Activated CD4-positive, alpha-beta T cell treated with anti-CD3 and anti-CD28 coated beads for 36 hours (primary cell): Measurements from ENCODE around the gene IGDCC3. TPM values are rescaled to one million over a fixed set of nuclear protein-coding genes. Genes with fewer than 3 reads are reported as not detected.
"Not testable (repeated sequence)": the region's sequence is repeated elsewhere in the genome, so short reads cannot be mapped to it uniquely, and the experiment has no call there.

ENCODE experiments used
- ATAC-seq: fragments of 200-7000 bp; cut with Tn5 transposase; one replicate; pipeline ENCODE4 v1.10.0; 2021; ENCODE audit warnings: mild to moderate bottlenecking, moderate library complexity
- CTCF ChIA-PET: fragments of 350-600 bp; sonication (Branson Sonifier 250); formaldehyde crosslinking; loops from one replicate; lab custom pipeline; 2021; ENCODE audit warnings: antibody characterized with exemption; lab: Charles Lee
- POLR2A ChIA-PET: fragments of 350-600 bp; sonication (Branson Sonifier 250); formaldehyde crosslinking; loops from one replicate; lab custom pipeline; 2021; ENCODE audit warnings: antibody characterized with exemption, inconsistent platforms; lab: Charles Lee
- DNase-seq: peaks from one replicate; pipeline ENCODE4 v3.0.0-alpha.2; 2020
- H3K27ac Mint-ChIP-seq: one replicate; pipeline ENCODE4 v1.8.0; 2021; ENCODE audit warnings: mixed read lengths
- H3K27me3 Mint-ChIP-seq: one replicate; pipeline ENCODE4 v1.8.0; 2021; ENCODE audit warnings: mixed read lengths
- H3K36me3 Mint-ChIP-seq: one replicate; pipeline ENCODE4 v1.8.0; 2021; ENCODE audit warnings: low read depth, mixed read lengths
- H3K4me1 Mint-ChIP-seq: one replicate; pipeline ENCODE4 v1.8.0; 2021; ENCODE audit warnings: mixed read lengths
- H3K4me3 Mint-ChIP-seq: one replicate; pipeline ENCODE4 v1.8.0; 2021; ENCODE audit warnings: mild to moderate bottlenecking, moderate library complexity, mixed read lengths
- H3K9me3 Mint-ChIP-seq: one replicate; pipeline ENCODE4 v1.8.0; 2021; ENCODE audit warnings: low read depth, mixed read lengths
- intact Hi-C, 2 experiments: fragments of 100-400 bp; cut with DNase I in 1 of 2; cut with micrococcal nuclease in 1 of 2; formaldehyde crosslinking; loops; one replicate each; pipeline versions ENCODE4 v1.14.2 to v1.15.1; 2022 to 2024; cut with DNase I, micrococcal nuclease
- total RNA-seq, 2 experiments: library from RNA; stranded (reverse); gene quantifications; one replicate each; pipeline ENCODE4 v1.2.3, GENCODE V29; 2021

IGDCC3 gene
- total RNA-seq, 2 experiments from 2014 or later: not detected

- intact Hi-C loops: no loop called here
- CTCF ChIA-PET: interaction anchor here (1.7 to 2.7 kb wide), 2 partner anchors 10 to 19 kb away, joined by 9 read pairs; no protein-coding TSS in a partner anchor
- Mint-ChIP-seq H3K27ac (no peak overlapping the region), H3K9me3 (no peaks in the 10 kb centered on the region), H3K4me3 (no peak overlapping the region), H3K27me3 (peaks cover 24% of the 10 kb centered on the region), H3K36me3 (no peaks in the 10 kb centered on the region), H3K4me1 (peaks cover 3% of the 10 kb centered on the region)
- POLR2A ChIA-PET: no interaction called here
- DNase-seq (no peak), ATAC-seq (no peak)
These were observed 26.5 kb upstream of the IGDCC3 start for GRCh38 chr15:65404186-65404872.

DNA sequence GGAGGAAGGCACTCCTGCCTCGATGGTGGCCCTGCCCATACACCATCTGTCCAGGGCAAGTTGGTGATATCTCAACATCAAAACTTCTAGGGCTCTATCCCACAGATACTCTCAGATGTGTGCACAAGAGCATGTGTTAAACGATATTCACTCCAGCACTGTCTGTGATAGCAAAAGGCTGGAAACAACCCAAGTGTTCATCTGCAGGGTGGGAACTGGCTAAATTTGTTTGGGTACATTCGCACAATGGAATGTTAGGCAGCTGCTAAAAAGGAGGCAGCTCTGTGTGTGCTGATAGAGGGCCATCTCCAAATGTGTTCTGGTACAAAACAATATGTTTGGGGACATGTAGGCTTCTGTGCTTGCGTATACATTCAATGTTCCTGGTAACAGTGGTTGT lies 25.2 kb upstream of the IGDCC3 start:
- peaks cover 23% of the 10 kb centered on the region for H3K27me3 Mint-ChIP-seq
- no peak for ATAC-seq
- CTCF ChIA-PET: interaction anchor here (0.6 to 1.2 kb wide), 3 partner anchors 10 to 82 kb away, joined by 3 to 4 read pairs (median 3); no protein-coding TSS in a partner anchor
- H3K4me3 Mint-ChIP-seq: no peak overlapping the region
- no peak for DNase-seq
- POLR2A ChIA-PET: no interaction called here
- H3K9me3 Mint-ChIP-seq: no peaks in the 10 kb centered on the region
- no peak overlapping the region for H3K27ac Mint-ChIP-seq
- intact Hi-C loops: no loop called here
- no peaks in the 10 kb centered on the region for H3K4me1 Mint-ChIP-seq
- no peaks in the 10 kb centered on the region for H3K36me3 Mint-ChIP-seq

GRCh38 chr15:65401611-65402240 lies 23.9 kb upstream of the IGDCC3 start:
- ATAC-seq: no peak
- Mint-ChIP-seq H3K4me3 (no peak overlapping the region), H3K4me1 (no peaks in the 10 kb centered on the region), H3K36me3 (no peaks in the 10 kb centered on the region), H3K9me3 (no peaks in the 10 kb centered on the region), H3K27me3 (peaks cover 34% of the 10 kb centered on the region), H3K27ac (no peak overlapping the region)
- CTCF ChIA-PET: interaction anchor here (0.5 to 2.0 kb wide), 10 partner anchors 11 to 249 kb away, joined by 3 to 8 read pairs (median 3); no protein-coding TSS in a partner anchor
- POLR2A ChIA-PET: interaction anchor here (0.6 kb wide), 1 partner anchor 147 kb away, joined by 4 read pairs; no protein-coding TSS in a partner anchor
- intact Hi-C loops: loop anchor here in 1 of 2 experiments (1.0 to 2.0 kb wide), 2 partner anchors 17 to 83 kb away; no protein-coding TSS in a partner anchor
- DNase-seq: no peak

DNA sequence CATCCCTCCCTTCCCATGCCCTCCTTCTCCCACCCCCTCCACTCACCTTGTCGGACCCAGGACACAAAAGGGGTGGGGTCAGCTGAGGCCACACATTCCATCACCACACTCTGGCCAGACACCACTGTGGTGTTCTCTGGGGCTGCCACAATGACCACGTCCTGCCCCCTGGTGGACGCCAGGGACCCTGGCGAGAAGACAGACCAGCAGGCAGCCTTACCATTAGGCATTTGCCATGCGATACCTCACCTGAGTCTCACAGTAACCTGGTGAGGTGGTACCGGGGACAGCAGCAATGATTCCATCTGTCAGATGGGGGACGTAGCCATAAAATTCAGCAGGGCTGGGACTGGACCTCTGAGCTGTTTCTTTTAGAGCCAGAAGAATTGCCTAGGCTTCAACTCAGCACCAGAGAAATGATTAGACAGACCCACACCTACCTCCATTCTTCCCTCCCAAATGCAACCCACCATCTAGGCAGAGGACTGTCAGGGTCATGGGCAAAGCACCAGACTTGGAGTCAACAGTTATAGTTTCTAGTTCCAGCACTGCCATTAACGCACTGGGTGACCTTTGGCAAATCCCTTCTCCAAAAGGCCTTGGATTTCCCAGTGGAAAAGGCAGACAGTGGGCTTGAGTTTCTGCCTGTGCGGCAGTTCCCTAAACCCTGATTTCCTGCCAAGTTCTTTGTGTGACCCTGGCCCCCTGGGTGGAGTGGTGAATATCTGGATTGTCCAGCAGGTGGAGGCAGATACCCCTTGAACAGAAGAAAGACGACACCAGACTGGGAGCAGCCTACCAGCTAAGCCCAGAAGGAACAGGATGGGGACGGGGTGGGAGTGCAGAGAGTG lies 23.2 kb upstream of the IGDCC3 start:
- Mint-ChIP-seq H3K4me3 (no peak overlapping the region), H3K27ac (no peak overlapping the region), H3K36me3 (no peaks in the 10 kb centered on the region), H3K4me1 (peaks cover 5% of the 10 kb centered on the region), H3K9me3 (no peaks in the 10 kb centered on the region), H3K27me3 (peaks cover 41% of the 10 kb centered on the region)
- ChIA-PET POLR2A (no interaction called here), CTCF (interaction anchor here (0.6 to 2.0 kb wide), 13 partner anchors 10 to 248 kb away, joined by 3 to 8 read pairs (median 3); no protein-coding TSS in a partner anchor)
- intact Hi-C loops: loop anchor here (1.0 to 2.0 kb wide), 2 partner anchors 16 to 83 kb away; no protein-coding TSS in a partner anchor
- peak; percentile 87 for ATAC-seq
- peak; percentile 74 for DNase-seq

DNA sequence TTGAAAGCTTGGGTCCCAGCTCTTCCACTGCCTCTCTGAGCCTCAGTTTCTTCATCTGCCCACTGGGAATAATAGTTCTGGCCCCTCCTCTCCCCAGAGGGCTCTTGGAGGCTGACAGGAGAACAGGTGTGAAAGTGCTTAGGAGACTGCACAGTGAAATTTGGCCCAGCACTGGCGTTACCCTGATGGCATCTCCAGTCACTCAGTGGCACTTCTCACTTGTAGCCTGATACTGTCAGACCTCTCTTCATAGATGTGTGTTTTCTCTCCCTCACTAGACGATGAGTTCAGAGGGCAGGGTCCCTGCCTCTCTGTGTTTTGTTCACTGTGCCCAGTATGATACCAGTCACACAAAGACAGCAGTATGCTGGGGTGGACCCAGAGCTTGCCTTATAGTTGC lies 22.2 kb upstream of the IGDCC3 start:
- no peak for ATAC-seq
- intact Hi-C loops: loop anchor here (1.0 to 2.0 kb wide), 2 partner anchors 15 to 82 kb away; no protein-coding TSS in a partner anchor
- H3K27me3 Mint-ChIP-seq: peaks cover 47% of the 10 kb centered on the region
- no peaks in the 10 kb centered on the region for H3K36me3 Mint-ChIP-seq
- no peak overlapping the region for H3K27ac Mint-ChIP-seq
- H3K4me1 Mint-ChIP-seq: peaks cover 5% of the 10 kb centered on the region
- DNase-seq: no peak
- H3K4me3 Mint-ChIP-seq: no peak overlapping the region
- ChIA-PET POLR2A (no interaction called here), CTCF (interaction anchor here (0.6 to 2.0 kb wide), 13 partner anchors 15 to 301 kb away, joined by 3 to 8 read pairs (median 3); no protein-coding TSS in a partner anchor)
- H3K9me3 Mint-ChIP-seq: no peaks in the 10 kb centered on the region

DNA sequence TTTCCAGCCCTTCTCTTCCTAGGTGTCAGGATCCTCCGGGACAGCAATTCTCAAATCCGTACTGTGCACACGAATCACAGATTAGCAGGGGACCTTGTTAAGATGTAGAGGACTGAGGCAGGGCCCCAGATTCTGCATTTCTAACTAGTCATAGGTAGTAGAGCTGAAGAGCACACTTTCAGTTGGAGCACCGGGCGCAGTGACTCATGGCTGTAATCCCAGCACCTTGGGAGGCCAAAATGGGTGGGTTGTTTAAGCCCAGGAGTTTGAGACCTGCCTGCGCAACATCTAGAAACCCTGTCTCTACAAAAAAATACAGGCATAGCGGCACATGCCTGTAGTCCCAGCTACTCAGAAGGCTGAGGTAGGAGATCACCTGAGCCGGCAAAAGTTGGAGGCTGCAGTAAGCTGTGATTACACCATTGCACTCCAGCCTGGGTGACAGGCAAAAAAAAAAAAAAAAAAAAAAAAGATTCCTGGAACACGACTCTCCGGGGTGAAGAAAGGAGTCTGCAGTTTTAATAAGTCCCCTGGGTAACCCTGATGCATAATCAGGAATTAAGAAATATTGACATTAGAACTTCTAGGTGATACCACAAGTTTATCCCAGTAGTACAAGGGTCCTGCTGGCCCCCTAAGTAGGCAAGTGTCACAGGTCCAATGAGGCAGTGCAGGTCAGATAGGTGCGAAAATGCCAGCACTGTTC lies 21.4 kb upstream of the IGDCC3 start:
- no peak overlapping the region for H3K4me3 Mint-ChIP-seq
- no peak overlapping the region for H3K27ac Mint-ChIP-seq
- no peaks in the 10 kb centered on the region for H3K36me3 Mint-ChIP-seq
- H3K27me3 Mint-ChIP-seq: peaks cover 51% of the 10 kb centered on the region
- intact Hi-C loops: no loop called here
- H3K9me3 Mint-ChIP-seq: no peaks in the 10 kb centered on the region
- DNase-seq (no peak), ATAC-seq (no peak)
- ChIA-PET CTCF (interaction anchor here (0.6 to 2.0 kb wide), 9 partner anchors 14 to 496 kb away, joined by 3 to 8 read pairs (median 3); no protein-coding TSS in a partner anchor), POLR2A (no interaction called here)
- H3K4me1 Mint-ChIP-seq: peaks cover 5% of the 10 kb centered on the region

DNA sequence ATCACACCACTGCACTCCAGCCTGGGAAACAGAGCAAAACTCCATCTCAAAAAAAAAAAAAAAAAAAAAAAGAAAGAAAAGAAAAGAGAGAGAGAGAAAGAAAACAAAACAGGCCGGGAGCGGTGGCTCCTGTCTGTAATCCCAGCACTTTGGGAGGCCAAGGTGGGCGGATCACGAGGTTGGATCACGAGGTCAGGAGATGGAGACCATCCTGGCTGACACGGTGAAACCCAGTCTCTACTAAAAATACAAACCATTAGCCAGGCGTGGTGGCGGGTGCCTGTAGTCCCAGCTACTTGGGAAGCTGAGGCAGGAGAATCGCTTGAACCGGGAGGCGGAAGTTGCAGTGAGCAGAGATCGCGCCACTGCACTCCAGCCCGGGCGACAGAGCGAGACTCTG lies 20.7 kb upstream of the IGDCC3 start:
- ATAC-seq, H3K27ac Mint-ChIP-seq, H3K9me3 Mint-ChIP-seq, H3K4me3 Mint-ChIP-seq, intact Hi-C loops, H3K36me3 Mint-ChIP-seq, H3K4me1 Mint-ChIP-seq, POLR2A ChIA-PET, DNase-seq: not testable (repeated sequence)
- CTCF ChIA-PET: interaction anchor here (0.6 to 1.7 kb wide), 4 partner anchors 13 to 495 kb away, joined by 3 to 5 read pairs (median 4); no protein-coding TSS in a partner anchor
- H3K27me3 Mint-ChIP-seq: peaks cover 57% of the 10 kb centered on the region

- Mint-ChIP-seq H3K27ac (no peak overlapping the region), H3K4me1 (peaks cover 5% of the 10 kb centered on the region), H3K36me3 (no peaks in the 10 kb centered on the region), H3K9me3 (no peaks in the 10 kb centered on the region), H3K4me3 (no peak overlapping the region), H3K27me3 (peaks cover 56% of the 10 kb centered on the region)
- ChIA-PET POLR2A (no interaction called here), CTCF (interaction anchor here (0.6 to 1.5 kb wide), 5 partner anchors 9 to 520 kb away, joined by 3 to 5 read pairs (median 4); no protein-coding TSS in a partner anchor)
- intact Hi-C loops: no loop called here
- no peak for DNase-seq
- no peak for ATAC-seq
These were observed 19.1 kb upstream of the IGDCC3 start for GRCh38 chr15:65396965-65397317.

DNA sequence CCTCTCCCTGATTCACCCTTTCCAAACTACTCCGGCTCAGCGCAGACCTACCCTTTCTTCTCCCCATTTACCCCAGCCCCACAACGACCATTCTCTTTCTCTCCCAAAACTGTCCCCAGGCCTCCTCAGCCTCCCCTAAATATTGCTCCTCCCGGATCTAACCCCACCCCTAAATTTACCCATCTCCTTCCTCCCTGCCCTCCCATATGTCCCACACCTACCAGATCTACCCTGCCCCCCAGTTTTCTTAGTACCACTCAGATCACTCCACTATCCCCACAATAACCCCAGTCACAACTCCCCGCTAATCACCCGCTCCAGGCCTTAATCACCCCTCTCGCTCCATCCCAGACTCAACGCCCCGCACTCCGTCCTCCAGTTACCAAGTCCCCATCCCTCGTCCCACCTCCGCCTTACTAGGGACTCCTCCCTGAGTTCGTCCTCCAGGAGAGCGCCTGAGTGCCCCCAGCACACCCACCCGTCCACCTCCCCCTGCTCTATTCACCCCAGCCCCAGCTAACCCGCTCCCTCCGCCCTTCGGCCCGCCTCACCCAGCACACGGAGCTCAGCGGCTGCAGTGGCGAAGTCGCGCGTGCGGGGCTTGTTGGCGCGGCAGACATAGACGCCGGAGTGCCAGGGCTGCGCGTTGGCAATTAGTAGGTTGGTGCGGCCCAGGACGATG lies 18.6 kb upstream of the IGDCC3 start:
- no peak overlapping the region for H3K4me3 Mint-ChIP-seq
- intact Hi-C loops: no loop called here
- H3K9me3 Mint-ChIP-seq: no peaks in the 10 kb centered on the region
- DNase-seq (peak; percentile 15), ATAC-seq (no peak)
- ChIA-PET CTCF (interaction anchor here (1.0 to 1.5 kb wide), 3 partner anchors 9 to 18 kb away, joined by 4 to 5 read pairs (median 4); no protein-coding TSS in a partner anchor), POLR2A (no interaction called here)
- H3K27ac Mint-ChIP-seq: no peak overlapping the region
- H3K4me1 Mint-ChIP-seq: peaks cover 5% of the 10 kb centered on the region
- no peaks in the 10 kb centered on the region for H3K36me3 Mint-ChIP-seq
- H3K27me3 Mint-ChIP-seq: peaks cover 54% of the 10 kb centered on the region

GRCh38 chr15:65395567-65396202 lies 17.9 kb upstream of the IGDCC3 start:
- Mint-ChIP-seq H3K27ac (no peak overlapping the region), H3K4me1 (peaks cover 5% of the 10 kb centered on the region), H3K4me3 (no peak overlapping the region), H3K9me3 (no peaks in the 10 kb centered on the region), H3K27me3 (peaks cover 49% of the 10 kb centered on the region), H3K36me3 (no peaks in the 10 kb centered on the region)
- no peak for DNase-seq
- intact Hi-C loops: no loop called here
- ChIA-PET POLR2A (no interaction called here), CTCF (interaction anchor here (0.9 to 2.2 kb wide), 5 partner anchors 10 to 242 kb away, joined by 4 to 10 read pairs (median 8); no protein-coding TSS in a partner anchor)
- ATAC-seq: peak; percentile 23
